Measurements from ENCODE around the gene GAS5. TPM values are rescaled to one million over a fixed set of nuclear protein-coding genes. Genes with fewer than 3 reads are reported as not detected.
"Not testable (repeated sequence)": the region's sequence is repeated elsewhere in the genome, so short reads cannot be mapped to it uniquely, and the experiment has no call there.

Gene GAS5
- total and polyA plus RNA-seq, 9 of the 15 experiments (the other 6 are each of a cell fraction or from before 2014, with no cell fraction given): 565 to 1,860 (median 1,006) TPM

- TF ChIP-seq HMBOX1 (IDR thresholded peaks at IDR 0.05) (peak; percentile 4; the same call in 1 of the 2 replicates), POLR2A (conservative IDR thresholded peaks at IDR 0.05) (peak; percentile 85), ERF (CRISPR knock-in tag; IDR thresholded peaks at IDR 0.05) (peak; percentile 71; the same call in 1 of the 2 replicates), KLF13 (tag; IDR thresholded peaks at IDR 0.05; ENCODE audit: borderline replicate concordance, low read depth) (peak; percentile 18; the same call in 1 of the 2 replicates), POLR2B (IDR thresholded peaks at IDR 0.05; ENCODE audit: low read depth, partially characterized antibody) (peak; percentile 85), ZNF609 (CRISPR knock-in tag; IDR thresholded peaks at IDR 0.05; ENCODE audit: borderline replicate concordance) (0 out of 2 replicates have a peak, but pooled peaks have one; percentile 52), POLR2AphosphoS2 (IDR thresholded peaks at IDR 0.05; ENCODE audit: low read length) (peak; percentile 94; the same call in 1 of the 2 replicates), ZBTB2 (IDR thresholded peaks at IDR 0.05) (0 out of 2 replicates have a peak, but pooled peaks have one; percentile 13), MYNN (IDR thresholded peaks at IDR 0.05) (peak; percentile 79), HNRNPUL1 (IDR thresholded peaks at IDR 0.05; ENCODE audit: low read length) (peak; percentile 75; the same call in 1 of the 2 replicates), POLR2AphosphoS5 (IDR thresholded peaks at IDR 0.05; ENCODE audit: control insufficient read depth, insufficient read depth, low read depth, low read length) (peak; percentile 68), SNRNP70 (optimal IDR thresholded peaks at IDR 0.05; ENCODE audit: low read depth, low read length) (peak; percentile 29), HEY1 (CRISPR knock-in tag; IDR thresholded peaks at IDR 0.05; ENCODE audit: borderline replicate concordance) (0 out of 2 replicates have a peak, but pooled peaks have one; percentile 28), BCLAF1 (IDR thresholded peaks at IDR 0.05; ENCODE audit: borderline replicate concordance in 1 of 2, control insufficient read depth in 1 of 2, low read depth in 2 of 2, low read length in 1 of 2) (peak in 1 of 2 experiments; percentile 66; a peak in 1 of 4 replicates), RBFOX2 (IDR thresholded peaks at IDR 0.05; ENCODE audit: low read depth, low read length) (peak; percentile 46; the same call in 1 of the 2 replicates)
- TF ChIP-seq MYNN (CRISPR knock-in tag; IDR thresholded peaks at IDR 0.05): not testable (repeated sequence)
These were observed 5.5 kb downstream of the GAS5 start (continued) for GRCh38 chr1:173862146-173862768.
